ENCODE results near the gene PNKP.

PNKP gene

DNA sequence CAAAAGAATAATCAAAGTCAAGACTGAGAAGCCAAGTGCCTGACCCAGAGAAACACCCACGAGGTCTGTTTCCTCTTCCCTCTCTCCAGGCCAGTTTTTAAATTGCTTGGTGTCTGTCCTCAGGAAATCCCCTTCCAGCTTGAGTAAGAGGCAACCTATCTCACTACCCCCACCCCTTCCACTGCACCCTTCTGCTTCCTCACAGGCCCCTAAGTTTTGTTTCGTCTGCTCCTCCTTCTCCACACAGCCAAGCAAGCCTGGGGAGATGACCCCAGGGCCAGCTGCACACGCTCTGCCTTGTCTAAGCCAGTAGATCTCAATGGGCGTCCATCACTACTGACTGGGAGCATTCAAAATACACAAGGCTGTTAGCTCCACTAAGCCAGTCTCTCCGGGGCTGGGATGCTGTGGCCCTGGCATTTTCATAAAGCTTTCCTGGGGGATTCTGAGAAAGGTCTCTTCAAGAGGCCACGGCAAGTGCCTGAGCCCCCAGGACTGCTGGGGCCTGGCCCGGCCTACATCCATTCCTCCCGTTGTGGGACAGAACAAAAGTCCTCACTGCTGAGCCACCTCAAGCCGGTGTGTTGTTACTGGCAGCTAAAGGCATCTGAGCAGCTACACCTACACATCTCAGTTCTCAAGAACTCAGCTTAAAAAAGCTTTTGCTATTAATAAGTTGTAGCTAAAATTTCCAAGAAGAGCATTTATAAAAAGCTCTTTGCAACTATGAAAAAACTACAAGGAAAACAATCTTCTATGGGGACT is 44.2 kb upstream of the PNKP start:
- POLR2A ChIA-PET = interaction anchor here (0.9 to 1.8 kb wide), 6 partner anchors 10 to 42 kb away, joined by 4 to 10 read pairs (median 5); partner anchors contain the start of genes AKT1S1, ATF5 and NUP62
- peaks cover 54 to 84% of the 10 kb centered on the region in 2 experiments for H3K36me3 ChIP-seq (ENCODE audit: control insufficient read depth in 2 of 2, insufficient read depth in 1 of 2, low read length in 2 of 2)
- CTCF ChIA-PET = interaction anchor here (0.6 to 1.4 kb wide), 5 partner anchors 9 to 29 kb away, joined by 3 to 6 read pairs (median 4); partner anchors contain the start of gene NUP62
- H3K4me3 ChIP-seq (ENCODE audit: low read depth, low read length) = no peak overlapping the region
- TF ChIP-seq ZNF530 (tag by site-specific recombination; IDR thresholded peaks at IDR 0.05; ENCODE audit: low read depth) = no peak
- no peak for TF ChIP-seq ZNF585B (tag by site-specific recombination; IDR thresholded peaks at IDR 0.05)
- no peak for TF ChIP-seq ZNF677 (tag by site-specific recombination; IDR thresholded peaks at IDR 0.05)
- no peak for TF ChIP-seq RBAK (tag by site-specific recombination; IDR thresholded peaks at IDR 0.05)
- TF ChIP-seq ZNF146 (tag by site-specific recombination; IDR thresholded peaks at IDR 0.05) = no peak
- no peak for TF ChIP-seq ZNF560 (tag by site-specific recombination; IDR thresholded peaks at IDR 0.05; ENCODE audit: borderline replicate concordance)
- no peak for TF ChIP-seq ZNF121 (tag by site-specific recombination; IDR thresholded peaks at IDR 0.05)
- TF ChIP-seq, protein P1, sequence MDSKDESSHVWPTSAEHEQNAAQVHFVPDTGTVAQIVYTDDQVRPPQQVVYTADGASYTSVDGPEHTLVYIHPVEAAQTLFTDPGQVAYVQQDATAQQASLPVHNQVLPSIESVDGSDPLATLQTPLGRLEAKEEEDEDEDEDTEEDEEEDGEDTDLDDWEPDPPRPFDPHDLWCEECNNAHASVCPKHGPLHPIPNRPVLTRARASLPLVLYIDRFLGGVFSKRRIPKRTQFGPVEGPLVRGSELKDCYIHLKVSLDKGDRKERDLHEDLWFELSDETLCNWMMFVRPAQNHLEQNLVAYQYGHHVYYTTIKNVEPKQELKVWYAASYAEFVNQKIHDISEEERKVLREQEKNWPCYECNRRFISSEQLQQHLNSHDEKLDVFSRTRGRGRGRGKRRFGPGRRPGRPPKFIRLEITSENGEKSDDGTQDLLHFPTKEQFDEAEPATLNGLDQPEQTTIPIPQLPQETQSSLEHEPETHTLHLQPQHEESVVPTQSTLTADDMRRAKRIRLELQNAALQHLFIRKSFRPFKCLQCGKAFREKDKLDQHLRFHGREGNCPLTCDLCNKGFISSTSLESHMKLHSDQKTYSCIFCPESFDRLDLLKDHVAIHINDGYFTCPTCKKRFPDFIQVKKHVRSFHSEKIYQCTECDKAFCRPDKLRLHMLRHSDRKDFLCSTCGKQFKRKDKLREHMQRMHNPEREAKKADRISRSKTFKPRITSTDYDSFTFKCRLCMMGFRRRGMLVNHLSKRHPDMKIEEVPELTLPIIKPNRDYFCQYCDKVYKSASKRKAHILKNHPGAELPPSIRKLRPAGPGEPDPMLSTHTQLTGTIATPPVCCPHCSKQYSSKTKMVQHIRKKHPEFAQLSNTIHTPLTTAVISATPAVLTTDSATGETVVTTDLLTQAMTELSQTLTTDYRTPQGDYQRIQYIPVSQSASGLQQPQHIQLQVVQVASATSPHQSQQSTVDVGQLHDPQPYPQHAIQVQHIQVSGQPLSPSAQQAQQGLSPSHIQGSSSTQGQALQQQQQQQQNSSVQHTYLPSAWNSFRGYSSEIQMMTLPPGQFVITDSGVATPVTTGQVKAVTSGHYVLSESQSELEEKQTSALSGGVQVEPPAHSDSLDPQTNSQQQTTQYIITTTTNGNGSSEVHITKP (tag by site-specific recombination; IDR thresholded peaks at IDR 0.05) = no peak
- no peak for TF ChIP-seq SP3 (tag by site-specific recombination; IDR thresholded peaks at IDR 0.05)
- TF ChIP-seq MEIS1 (CRISPR knock-in tag; IDR thresholded peaks at IDR 0.05; ENCODE audit: borderline replicate concordance) = no peak
- TF ChIP-seq ZNF248 (tag by site-specific recombination; IDR thresholded peaks at IDR 0.05) = no peak
- TF ChIP-seq ZNF391 (tag by site-specific recombination; IDR thresholded peaks at IDR 0.05; ENCODE audit: borderline replicate concordance, low read depth) = no peak
- TF ChIP-seq ZNF501 (tag by site-specific recombination; IDR thresholded peaks at IDR 0.05) = no peak
- TF ChIP-seq, protein P2, sequence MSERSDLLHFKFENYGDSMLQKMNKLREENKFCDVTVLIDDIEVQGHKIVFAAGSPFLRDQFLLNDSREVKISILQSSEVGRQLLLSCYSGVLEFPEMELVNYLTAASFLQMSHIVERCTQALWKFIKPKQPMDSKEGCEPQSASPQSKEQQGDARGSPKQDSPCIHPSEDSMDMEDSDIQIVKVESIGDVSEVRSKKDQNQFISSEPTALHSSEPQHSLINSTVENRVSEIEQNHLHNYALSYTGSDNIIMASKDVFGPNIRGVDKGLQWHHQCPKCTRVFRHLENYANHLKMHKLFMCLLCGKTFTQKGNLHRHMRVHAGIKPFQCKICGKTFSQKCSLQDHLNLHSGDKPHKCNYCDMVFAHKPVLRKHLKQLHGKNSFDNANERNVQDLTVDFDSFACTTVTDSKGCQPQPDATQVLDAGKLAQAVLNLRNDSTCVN (tag by site-specific recombination; optimal IDR thresholded peaks at IDR 0.05) = no peak
- TF ChIP-seq ZNF621 (tag by site-specific recombination; IDR thresholded peaks at IDR 0.05) = no peak
- TF ChIP-seq ZNF239 (tag by site-specific recombination; IDR thresholded peaks at IDR 0.05) = no peak
- TF ChIP-seq GLIS2 (tag by site-specific recombination; IDR thresholded peaks at IDR 0.05) = no peak
- TF ChIP-seq HOXA7 (CRISPR knock-in tag; IDR thresholded peaks at IDR 0.05; ENCODE audit: borderline replicate concordance) = no peak
- no peak for TF ChIP-seq ZNF658 (tag by site-specific recombination; IDR thresholded peaks at IDR 0.05)
- H3K27ac ChIP-seq (ENCODE audit: extremely low read depth, low read depth, low read length) = peak overlapping the region; percentile 34; the same call in 1 of the 2 replicates
- no peaks in the 10 kb centered on the region for H3K9me3 ChIP-seq (ENCODE audit: control insufficient read depth, insufficient read depth, low read depth, low read length)
- H3K4me1 ChIP-seq (ENCODE audit: control insufficient read depth, insufficient read depth, low read length) = no peaks in the 10 kb centered on the region

DNA sequence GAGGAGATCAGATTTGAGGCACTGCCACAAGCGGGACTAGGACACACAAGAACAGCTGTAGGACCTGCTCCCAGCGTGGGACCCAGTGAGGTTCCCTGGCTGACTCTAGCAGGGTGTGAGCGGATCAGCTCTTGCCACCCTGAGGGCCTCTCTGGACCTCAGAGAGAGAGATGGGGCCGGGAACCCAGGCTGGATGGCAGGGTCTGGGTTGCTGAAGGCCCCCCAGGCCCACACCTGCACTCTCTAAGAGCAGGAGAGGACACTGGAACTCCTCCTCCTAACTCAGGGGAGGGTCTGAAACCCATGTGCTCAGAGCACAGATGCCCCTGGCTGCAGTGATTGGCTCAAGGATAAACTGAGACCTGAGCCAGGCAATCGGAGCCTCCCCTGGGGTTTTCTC is 42.8 kb upstream of the PNKP start:
- Histone ChIP-seq H3K4me3 (ENCODE audit: low read depth, low read length) (no peak overlapping the region), H3K4me1 (ENCODE audit: control insufficient read depth, insufficient read depth, low read length) (no peaks in the 10 kb centered on the region), H3K36me3 (ENCODE audit: control insufficient read depth in 2 of 2, insufficient read depth in 1 of 2, low read length in 2 of 2) (peaks cover 49 to 75% of the 10 kb centered on the region in 2 experiments), H3K27ac (ENCODE audit: extremely low read depth, low read depth, low read length) (no peak overlapping the region), H3K9me3 (ENCODE audit: control insufficient read depth, insufficient read depth, low read depth, low read length) (no peaks in the 10 kb centered on the region)
- POLR2A ChIA-PET = interaction anchor here (0.6 to 2.6 kb wide), 2 partner anchors 19 kb away, joined by 4 to 14 read pairs; partner anchors contain the start of genes ATF5 and NUP62
- CTCF ChIA-PET = interaction anchor here (0.6 to 1.4 kb wide), 2 partner anchors 20 to 28 kb away, joined by 3 to 4 read pairs; no protein-coding TSS in a partner anchor
- TF ChIP-seq ZNF768 (tag by site-specific recombination; IDR thresholded peaks at IDR 0.05) = no peak
- TF ChIP-seq, protein P3, sequence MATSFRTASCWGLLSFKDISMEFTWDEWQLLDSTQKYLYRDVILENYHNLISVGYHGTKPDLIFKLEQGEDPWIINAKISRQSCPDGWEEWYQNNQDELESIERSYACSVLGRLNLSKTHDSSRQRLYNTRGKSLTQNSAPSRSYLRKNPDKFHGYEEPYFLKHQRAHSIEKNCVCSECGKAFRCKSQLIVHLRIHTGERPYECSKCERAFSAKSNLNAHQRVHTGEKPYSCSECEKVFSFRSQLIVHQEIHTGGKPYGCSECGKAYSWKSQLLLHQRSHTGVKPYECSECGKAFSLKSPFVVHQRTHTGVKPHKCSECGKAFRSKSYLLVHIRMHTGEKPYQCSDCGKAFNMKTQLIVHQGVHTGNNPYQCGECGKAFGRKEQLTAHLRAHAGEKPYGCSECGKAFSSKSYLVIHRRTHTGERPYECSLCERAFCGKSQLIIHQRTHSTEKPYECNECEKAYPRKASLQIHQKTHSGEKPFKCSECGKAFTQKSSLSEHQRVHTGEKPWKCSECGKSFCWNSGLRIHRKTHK (tag by site-specific recombination; IDR thresholded peaks at IDR 0.05) = no peak
- no peak for TF ChIP-seq ZNF311 (tag by site-specific recombination; IDR thresholded peaks at IDR 0.05; ENCODE audit: borderline replicate concordance)
- TF ChIP-seq ZNF791 (tag by site-specific recombination; IDR thresholded peaks at IDR 0.05) = no peak
- no peak for TF ChIP-seq ZSCAN16 (tag by site-specific recombination; IDR thresholded peaks at IDR 0.05)
- TF ChIP-seq ZNF792 (tag by site-specific recombination; IDR thresholded peaks at IDR 0.05) = no peak
- no peak for TF ChIP-seq KLF16 (tag by site-specific recombination; IDR thresholded peaks at IDR 0.05)
- no peak for TF ChIP-seq HOXA7 (CRISPR knock-in tag; IDR thresholded peaks at IDR 0.05; ENCODE audit: borderline replicate concordance)
- TF ChIP-seq ZNF701 (tag by site-specific recombination; IDR thresholded peaks at IDR 0.05) = no peak
- no peak for TF ChIP-seq ZNF112 (tag by site-specific recombination; IDR thresholded peaks at IDR 0.05)
- TF ChIP-seq ZNF707 (tag by site-specific recombination; IDR thresholded peaks at IDR 0.05) = no peak
- TF ChIP-seq ZBTB20 (tag by site-specific recombination; IDR thresholded peaks at IDR 0.05) = no peak
- TF ChIP-seq ZNF266 (tag by site-specific recombination; IDR thresholded peaks at IDR 0.05; ENCODE audit: low read depth) = no peak
- TF ChIP-seq GLIS2 (tag by site-specific recombination; IDR thresholded peaks at IDR 0.05) = no peak

Measured in HEK293 (cell line).